NCI-H1694 treated with DMSO at 0.1 percent for 48 hours (cell line): ENCODE results near the gene FLRT1.

Source experiments
- DNase-seq: peaks from one replicate; lab custom pipeline; 2025; lab: John Stamatoyannopoulos, UW

The FLRT1 gene

GRCh38 chr11:64048042-64048854, 12.5 kb downstream of the FLRT1 start:
- no peak for DNase-seq

DNA sequence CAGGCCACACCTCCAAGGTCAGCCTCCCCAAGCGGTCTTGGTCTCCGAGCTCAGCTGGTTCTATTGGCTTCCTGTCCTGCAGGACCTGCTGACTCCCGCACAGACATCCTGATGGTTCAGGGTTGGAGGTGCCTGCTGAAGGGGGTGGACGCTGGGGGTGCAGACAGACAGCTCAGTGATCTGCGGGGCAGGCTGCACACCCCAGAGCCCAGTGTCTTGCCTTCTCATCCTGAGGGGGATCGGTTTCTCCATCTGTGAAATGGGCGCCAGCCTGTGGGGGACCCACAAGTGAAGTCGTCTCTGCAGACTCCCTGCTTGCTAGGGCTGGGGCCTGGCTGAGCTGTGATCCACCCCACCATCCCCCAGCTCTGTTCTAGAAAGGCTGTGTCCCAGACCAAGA, 13.8 kb downstream of the FLRT1 start:
- no peak for DNase-seq

DNA sequence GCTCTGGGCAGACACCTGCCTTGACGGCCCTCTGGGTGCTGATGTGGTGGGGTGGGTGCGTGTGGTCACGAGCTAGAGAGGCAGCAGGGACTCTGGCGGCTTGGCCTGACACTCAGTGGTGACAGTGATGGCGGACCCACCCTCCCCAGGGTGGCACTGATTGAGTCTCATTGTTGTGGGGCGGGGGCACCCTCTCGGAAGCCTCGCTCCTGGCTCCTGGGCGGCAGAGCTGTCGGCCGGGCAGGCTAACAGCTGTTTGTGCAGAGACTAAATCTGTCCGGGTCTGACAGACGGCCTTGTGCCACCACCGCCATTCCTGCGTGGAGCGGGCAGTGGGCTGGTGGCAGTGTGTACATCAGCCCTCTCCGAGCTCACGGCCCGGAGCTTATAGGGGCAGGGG, 15.6 kb downstream of the FLRT1 start:
- no peak for DNase-seq

- no peak for DNase-seq
These were observed 16.7 kb downstream of the FLRT1 start for GRCh38 chr11:64052436-64052835.

DNA sequence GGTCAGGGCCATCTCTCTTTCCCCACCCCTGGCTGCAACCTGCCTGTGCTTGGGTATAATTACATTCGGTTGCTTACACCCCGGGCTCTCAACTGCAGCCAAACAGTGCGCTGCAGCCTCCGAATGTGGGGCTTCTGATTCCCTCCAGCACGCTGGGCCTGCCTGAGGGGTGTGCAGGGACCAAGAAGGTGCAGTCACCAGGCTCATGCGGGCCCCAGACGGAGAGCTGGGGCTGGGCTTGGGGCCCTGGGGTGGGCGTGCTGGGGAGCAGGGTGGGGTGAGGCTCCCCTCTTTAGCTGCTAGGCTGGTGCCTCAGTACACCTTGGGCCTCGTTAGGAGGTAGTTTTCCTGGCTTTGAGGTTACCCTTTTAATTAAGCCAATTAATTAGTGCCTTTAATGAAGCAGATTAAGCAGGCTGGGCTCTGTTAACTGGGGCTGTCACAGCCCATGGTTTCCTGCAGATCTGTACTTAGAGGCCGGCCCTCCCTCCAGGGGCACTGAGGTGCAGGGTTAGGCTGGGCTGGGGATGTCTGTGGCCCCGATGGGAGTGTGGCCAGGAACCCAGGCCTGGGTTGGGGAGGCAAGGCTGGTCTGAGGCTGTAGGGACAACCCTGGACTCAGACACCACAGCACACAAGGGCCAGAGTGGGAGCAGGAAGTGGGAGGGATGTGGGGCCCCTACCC, 17.3 kb downstream of the FLRT1 start:
- no peak for DNase-seq

DNA sequence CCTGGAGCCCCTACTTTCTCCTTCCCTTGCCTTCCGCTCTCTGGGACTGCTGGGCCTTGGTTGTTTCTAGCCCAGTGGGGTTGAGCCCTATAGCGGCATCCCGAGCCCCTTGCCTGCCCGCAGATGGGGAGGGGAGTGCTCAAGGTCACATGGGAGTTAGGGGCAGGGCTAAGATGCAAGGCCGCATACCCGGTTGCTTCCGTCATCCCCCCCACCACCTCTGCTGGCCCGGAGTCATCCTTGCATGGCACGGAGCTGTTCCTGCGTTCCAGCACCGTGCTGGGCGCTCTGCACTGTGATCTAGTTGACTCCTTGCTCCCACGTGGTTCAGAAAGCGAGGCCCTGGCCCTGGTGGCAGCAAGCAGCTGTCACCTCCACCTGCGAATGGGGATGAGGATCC, 18.0 kb downstream of the FLRT1 start:
- no peak for DNase-seq

- peak; percentile 32 for DNase-seq
These were observed 19.3 kb downstream of the FLRT1 start for GRCh38 chr11:64055077-64055476.

GRCh38 chr11:64056213-64056785, 20.6 kb downstream of the FLRT1 start:
- peak; percentile 79 for DNase-seq

GRCh38 chr11:64056861-64057260, 21.1 kb downstream of the FLRT1 start:
- no peak for DNase-seq

DNA sequence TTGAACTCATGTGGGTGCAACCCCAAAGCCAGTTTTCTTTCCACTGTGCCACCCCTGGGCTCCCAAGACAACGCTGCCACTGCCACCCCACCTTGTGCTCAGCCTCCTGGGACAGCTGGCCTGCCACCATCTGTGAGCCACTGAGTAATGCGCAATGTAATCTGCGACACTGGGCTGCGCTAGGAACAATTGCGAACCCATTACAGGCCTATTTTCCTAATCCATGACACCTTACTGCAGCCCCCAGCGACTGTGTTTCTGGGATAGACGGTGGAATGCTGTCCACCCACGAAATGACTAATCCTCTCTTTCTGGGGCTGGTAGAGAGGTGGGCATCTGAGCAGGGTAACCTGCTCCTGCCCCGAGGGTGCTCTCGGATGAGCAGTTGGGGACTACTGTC, 22.2 kb downstream of the FLRT1 start:
- DNase-seq = peak; percentile 35

DNA sequence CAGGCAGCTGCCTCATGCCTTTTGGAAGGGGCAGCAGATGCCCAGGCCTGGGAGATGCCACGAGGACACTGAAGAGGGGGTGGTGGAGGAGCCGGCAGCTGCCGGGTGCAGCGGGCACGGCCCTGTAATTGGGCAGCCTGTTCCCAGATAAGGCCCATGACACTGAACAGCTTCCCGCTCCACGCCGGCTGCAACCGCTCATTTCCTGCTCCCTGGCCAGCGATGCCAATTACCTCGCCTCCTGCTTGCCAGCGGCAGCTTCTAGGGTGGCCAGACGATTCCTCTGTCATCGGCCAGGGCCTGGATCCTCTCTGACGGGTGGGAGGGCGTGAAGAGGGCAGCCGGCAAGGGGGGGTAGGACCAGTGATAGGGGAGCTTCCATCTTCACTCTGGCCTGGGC, 22.8 kb downstream of the FLRT1 start:
- no peak for DNase-seq

DNA sequence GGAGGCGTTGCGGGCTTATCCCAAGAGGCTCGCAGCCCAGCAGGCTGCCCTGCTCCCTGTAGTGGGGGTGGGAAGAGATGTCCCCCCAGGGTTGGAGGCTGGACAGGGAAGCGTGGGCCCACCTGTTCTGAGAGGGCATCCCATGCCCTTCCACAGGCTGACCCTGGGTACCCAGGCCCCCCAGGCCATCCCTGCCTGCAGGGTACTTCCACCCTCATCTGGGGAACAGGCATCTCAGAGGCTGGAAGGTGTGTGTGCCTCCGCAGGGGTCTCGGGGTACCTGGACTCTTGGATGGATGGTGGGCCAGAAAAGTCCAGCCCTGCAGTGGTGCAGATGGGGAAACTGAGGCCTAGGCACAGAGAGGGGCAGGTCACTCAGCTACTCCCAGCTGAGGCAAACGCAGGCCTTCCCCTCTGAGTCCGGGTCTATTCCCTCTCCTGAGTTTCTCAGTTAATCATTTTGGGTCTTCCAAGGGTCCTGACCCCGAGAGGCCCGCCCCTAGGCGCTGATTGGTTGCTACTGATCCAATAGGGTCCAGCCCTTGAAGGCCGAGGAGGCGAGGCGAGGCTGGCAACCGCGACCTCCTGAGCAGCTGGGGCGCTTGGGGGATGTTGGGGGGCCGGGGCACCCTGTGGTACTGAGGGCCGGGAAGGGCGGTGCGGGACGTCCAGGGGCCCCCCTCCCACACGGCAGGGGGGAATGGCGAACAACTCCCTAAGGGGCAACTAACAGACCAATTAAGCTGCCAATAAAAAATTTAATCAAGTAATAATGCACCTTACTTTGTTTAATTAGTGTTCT, 23.8 kb downstream of the FLRT1 start:
- no peak for DNase-seq

- no peak for DNase-seq
These were observed 24.6 kb downstream of the FLRT1 start for GRCh38 chr11:64060263-64060860.

DNA sequence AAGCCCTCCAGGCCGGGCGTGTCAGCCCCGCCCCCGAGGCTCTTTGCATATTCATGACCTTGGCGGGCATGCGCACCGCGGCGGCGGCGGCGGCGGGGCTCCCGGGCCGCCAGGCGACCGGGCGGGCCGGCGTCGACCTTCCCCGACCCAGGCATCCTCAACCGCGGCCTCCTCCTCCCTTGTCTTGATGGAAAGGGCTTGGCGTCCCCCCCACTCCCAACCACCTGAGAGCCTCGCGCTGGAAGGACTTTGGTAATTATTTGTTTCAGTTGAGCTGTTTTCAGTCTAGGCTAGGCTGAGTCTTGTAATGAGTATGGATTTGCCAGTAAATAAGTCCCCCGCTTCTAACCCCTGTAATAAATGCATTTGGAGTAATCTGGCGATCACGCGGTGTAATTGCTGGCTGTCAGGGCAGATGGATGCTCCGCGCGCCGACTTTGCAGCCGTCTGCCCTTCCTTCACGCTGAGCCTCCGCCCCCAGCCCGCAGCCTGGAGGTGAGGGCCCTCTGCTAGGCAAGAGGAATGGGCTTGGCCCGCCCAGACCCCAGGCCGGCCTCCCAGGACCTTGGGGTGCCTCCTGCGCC, 25.2 kb downstream of the FLRT1 start:
- DNase-seq = peak; percentile 74

DNA sequence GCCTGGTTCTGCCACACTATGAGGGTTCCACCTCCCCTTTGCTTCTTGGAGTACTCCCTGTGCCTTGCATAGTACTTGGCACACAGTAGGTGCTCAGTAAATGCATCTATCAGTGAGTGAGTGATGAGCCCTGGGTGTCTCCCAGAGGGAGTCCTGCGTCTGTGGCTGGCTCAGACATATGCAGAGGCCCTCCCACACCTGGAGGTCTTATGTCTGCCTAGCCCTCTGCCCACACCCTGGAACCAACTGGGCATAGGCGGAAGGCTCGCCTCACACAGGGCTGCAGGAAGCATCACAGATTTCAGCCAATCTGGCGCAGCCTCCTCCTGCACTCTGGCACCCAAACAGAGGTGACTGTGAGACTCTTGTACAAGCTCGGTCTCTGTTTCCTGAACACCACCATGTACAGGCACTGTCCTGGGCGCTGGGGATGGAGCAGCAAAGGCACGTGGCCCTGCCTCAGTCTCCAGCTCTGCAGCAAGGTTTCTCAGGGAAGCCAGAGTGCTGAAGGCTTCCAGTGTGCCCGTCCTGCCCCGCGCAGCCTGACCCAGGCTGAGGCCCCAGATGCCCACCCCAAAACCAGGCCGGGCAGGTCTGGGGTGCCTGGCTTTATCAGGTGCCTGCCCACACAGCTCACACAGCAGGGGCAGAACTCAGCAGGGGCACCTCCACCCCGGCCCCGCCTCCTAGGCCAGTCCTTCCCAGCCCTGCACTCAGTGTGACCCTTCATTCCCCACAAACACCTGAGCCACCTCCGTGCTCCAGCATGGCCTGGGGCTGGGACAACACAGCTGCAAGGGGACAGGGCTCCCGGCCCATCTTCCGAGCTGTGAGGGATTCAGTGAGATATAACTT, 26.7 kb downstream of the FLRT1 start:
- no peak for DNase-seq

DNA sequence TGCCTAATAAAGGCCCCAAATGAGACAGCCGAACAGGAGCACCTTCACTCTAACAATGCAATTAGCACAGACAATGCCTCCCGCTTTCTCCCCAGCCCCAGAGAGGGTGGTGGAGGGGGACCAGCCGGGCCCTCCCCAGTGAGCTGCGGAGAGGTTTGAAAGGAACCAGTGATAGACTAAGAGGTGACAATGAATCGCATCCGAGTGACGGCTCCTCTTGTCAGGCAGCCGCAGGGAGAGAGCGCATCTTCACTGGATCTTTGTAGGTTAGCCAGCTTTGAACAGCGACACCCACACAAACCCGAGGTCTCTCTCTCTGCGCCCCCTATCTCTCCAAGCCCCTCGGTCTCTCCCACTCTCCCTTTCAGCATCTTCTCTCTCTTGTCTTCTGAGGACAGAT, 28.0 kb downstream of the FLRT1 start:
- DNase-seq = no peak

DNA sequence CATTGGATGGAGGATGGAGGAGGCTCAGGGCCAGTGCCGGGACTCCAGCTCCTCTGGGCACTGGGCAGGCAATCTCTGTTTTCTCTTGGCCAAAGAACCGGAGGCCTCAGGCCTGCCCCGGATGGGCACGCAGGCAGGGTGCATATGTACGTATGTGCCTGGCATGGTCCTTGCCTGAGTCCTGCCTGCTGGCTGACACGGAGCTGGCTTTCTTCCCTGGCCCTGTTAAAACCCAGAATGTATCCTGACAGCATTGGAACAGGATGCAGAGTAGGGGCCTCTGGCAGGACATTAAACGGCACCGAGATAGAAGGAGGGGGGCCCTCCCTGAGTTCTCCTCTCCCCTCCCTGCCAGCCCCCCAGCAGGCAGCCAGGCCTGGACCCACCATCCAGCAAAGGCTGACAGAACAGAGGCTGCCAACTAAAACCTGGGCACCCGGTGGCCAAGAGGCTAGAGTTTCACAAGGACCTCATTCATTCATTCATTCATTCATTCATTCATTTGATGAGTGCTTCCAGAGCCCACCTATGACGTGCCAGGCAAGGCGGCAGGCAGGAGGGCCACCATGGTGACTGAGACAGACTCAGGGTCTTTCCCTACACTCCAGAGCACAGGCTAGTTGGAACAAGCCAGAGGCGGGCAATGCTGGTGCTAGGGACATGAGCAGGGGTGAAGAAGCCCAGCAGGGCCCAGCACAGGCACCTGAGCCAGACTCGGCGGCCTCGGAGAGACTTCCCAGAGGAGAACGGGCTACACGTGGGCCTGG, 28.8 kb downstream of the FLRT1 start:
- no peak for DNase-seq

- no peak for DNase-seq
These were observed 29.4 kb downstream of the FLRT1 start for GRCh38 chr11:64065141-64065465.

GRCh38 chr11:64065712-64066111, 30.0 kb downstream of the FLRT1 start:
- DNase-seq = no peak
